GM19035 (cell line): ENCODE data around the gene HMGA1.

ENCODE experiments used
- ATAC-seq: cut with Tn5 transposase; IDR thresholded peaks from one replicate; pipeline ENCODE4 v1.9.1; 2021; ENCODE audit not compliant: unreplicated experiment

The HMGA1 gene

GRCh38 chr6:34236443-34237315 lies at the start of gene HMGA1:
Gene HMGA1, plus strand, starts transcription at chr6:34236873. Its CDS starts 3,908 bp downstream, at chr6:34240781.
- ATAC-seq, result peak; percentile 57

- no peak for ATAC-seq
Measured at GRCh38 chr6:34189806-34190503, 46.7 kb upstream of the HMGA1 start.

GRCh38 chr6:34190504-34191122 lies 46.1 kb upstream of the HMGA1 start:
- no peak for ATAC-seq

GRCh38 chr6:34194772-34195171 lies 41.9 kb upstream of the HMGA1 start:
- ATAC-seq, result no peak

GRCh38 chr6:34195726-34196115 lies 41.0 kb upstream of the HMGA1 start:
- ATAC-seq, result no peak

- peak; percentile 83 for ATAC-seq
Measured at GRCh38 chr6:34196116-34196832, 40.4 kb upstream of the HMGA1 start.

- ATAC-seq, result no peak
Measured at GRCh38 chr6:34196833-34197195, 39.9 kb upstream of the HMGA1 start.

GRCh38 chr6:34200340-34200971 lies 36.2 kb upstream of the HMGA1 start:
- no peak for ATAC-seq

GRCh38 chr6:34201455-34202107 lies 35.1 kb upstream of the HMGA1 start:
- ATAC-seq, result no peak

- ATAC-seq, result no peak
Measured at GRCh38 chr6:34202329-34203201, 34.1 kb upstream of the HMGA1 start.

GRCh38 chr6:34204693-34205092 lies 32.0 kb upstream of the HMGA1 start:
- ATAC-seq, result no peak

GRCh38 chr6:34205466-34205865 lies 31.2 kb upstream of the HMGA1 start:
- ATAC-seq, result no peak

- ATAC-seq, result no peak
Measured at GRCh38 chr6:34205916-34206315, 30.8 kb upstream of the HMGA1 start.

GRCh38 chr6:34206726-34207125 lies 29.9 kb upstream of the HMGA1 start:
- ATAC-seq, result no peak

- no peak for ATAC-seq
Measured at GRCh38 chr6:34207695-34208443, 28.8 kb upstream of the HMGA1 start.

- ATAC-seq, result no peak
Measured at GRCh38 chr6:34213772-34214171, 22.9 kb upstream of the HMGA1 start.

- ATAC-seq, result no peak
Measured at GRCh38 chr6:34218691-34219090, 18.0 kb upstream of the HMGA1 start.

GRCh38 chr6:34223381-34223955 lies 13.2 kb upstream of the HMGA1 start:
- no peak for ATAC-seq
